SHP77 treated with DMSO at 0.1 percent for 48 hours (cell line): ENCODE results near the gene PRKAR1B.

ENCODE experiments used
- DNase-seq: peaks from one replicate; lab custom pipeline; 2025; lab: John Stamatoyannopoulos, UW

The PRKAR1B gene

GRCh38 chr7:603152-603951, 123.7 kb downstream of the PRKAR1B start:
- no peak for DNase-seq

- no peak for DNase-seq
Observed at GRCh38 chr7:602341-603141, 124.5 kb downstream of the PRKAR1B start.

GRCh38 chr7:601595-602340, 125.3 kb downstream of the PRKAR1B start:
- DNase-seq: no peak

- DNase-seq: no peak
Observed at GRCh38 chr7:601036-601594, 126.0 kb downstream of the PRKAR1B start.

- DNase-seq: no peak
Observed at GRCh38 chr7:600149-601035, 126.7 kb downstream of the PRKAR1B start.

GRCh38 chr7:598899-599298, 128.2 kb downstream of the PRKAR1B start:
- no peak for DNase-seq

GRCh38 chr7:597348-598178, 129.5 kb downstream of the PRKAR1B start:
- no peak for DNase-seq

- DNase-seq: no peak
Observed at GRCh38 chr7:596819-597182, 130.3 kb downstream of the PRKAR1B start.

- DNase-seq: no peak
Observed at GRCh38 chr7:596071-596818, 130.8 kb downstream of the PRKAR1B start.

GRCh38 chr7:595621-596010, 131.5 kb downstream of the PRKAR1B start:
- DNase-seq: no peak

- DNase-seq: no peak
Observed at GRCh38 chr7:594920-595620, 132.0 kb downstream of the PRKAR1B start.

GRCh38 chr7:594212-594913, 132.7 kb downstream of the PRKAR1B start:
- DNase-seq: no peak

- DNase-seq: no peak
Observed at GRCh38 chr7:593324-594115, 133.6 kb downstream of the PRKAR1B start.

GRCh38 chr7:591856-592628, 135.0 kb downstream of the PRKAR1B start:
- no peak for DNase-seq

- DNase-seq: no peak
Observed at GRCh38 chr7:590731-591551, 136.1 kb downstream of the PRKAR1B start.
